ENCODE results near the gene ST3GAL2.

DNA sequence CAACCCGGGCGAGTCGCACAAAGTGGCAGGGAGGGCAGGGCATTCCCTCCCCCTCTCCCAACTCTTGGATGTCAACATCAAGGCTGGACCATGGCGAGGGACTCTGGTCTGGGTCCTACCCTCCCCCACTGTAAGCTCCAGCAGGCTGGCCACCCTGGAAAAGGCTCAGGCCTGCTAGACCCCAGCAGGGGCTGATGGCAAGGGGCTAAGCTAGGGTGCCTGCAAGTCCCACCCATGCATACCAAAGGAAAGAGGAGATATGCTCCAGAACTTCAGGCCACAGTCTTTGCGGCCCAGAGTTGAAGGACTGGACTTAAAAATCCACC lies 19.9 kb downstream of the ST3GAL2 start:
- TF ChIP-seq, protein P1, sequence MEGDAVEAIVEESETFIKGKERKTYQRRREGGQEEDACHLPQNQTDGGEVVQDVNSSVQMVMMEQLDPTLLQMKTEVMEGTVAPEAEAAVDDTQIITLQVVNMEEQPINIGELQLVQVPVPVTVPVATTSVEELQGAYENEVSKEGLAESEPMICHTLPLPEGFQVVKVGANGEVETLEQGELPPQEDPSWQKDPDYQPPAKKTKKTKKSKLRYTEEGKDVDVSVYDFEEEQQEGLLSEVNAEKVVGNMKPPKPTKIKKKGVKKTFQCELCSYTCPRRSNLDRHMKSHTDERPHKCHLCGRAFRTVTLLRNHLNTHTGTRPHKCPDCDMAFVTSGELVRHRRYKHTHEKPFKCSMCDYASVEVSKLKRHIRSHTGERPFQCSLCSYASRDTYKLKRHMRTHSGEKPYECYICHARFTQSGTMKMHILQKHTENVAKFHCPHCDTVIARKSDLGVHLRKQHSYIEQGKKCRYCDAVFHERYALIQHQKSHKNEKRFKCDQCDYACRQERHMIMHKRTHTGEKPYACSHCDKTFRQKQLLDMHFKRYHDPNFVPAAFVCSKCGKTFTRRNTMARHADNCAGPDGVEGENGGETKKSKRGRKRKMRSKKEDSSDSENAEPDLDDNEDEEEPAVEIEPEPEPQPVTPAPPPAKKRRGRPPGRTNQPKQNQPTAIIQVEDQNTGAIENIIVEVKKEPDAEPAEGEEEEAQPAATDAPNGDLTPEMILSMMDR (IDR thresholded peaks at IDR 0.05), result no peak
- TF ChIP-seq EZH2 (IDR thresholded peaks at IDR 0.05; ENCODE audit: borderline replicate concordance, insufficient read depth, low read depth, low read length, poor library complexity, severe bottlenecking), result no peak

Data from B cell (primary cell).